Stimulated activated naive CD8-positive, alpha-beta T cell treated with anti-CD3 and anti-CD28 coated beads, Interleukin-15, Interleukin-2, amounts not matched to agents 100 ng/mL and 50 ng/mL, for 24 hours (primary cell): ENCODE results near the gene ELL.

Experiments used
- H3K27ac Mint-ChIP-seq: one replicate; pipeline ENCODE4 v1.8.0; 2021; ENCODE audit warnings: mild to moderate bottlenecking, mixed read lengths
- H3K27me3 Mint-ChIP-seq: one replicate; pipeline ENCODE4 v1.8.0; 2021; ENCODE audit warnings: mixed read lengths
- H3K36me3 Mint-ChIP-seq: one replicate; pipeline ENCODE4 v1.8.0; 2021; ENCODE audit warnings: low read depth, mixed read lengths
- H3K4me1 Mint-ChIP-seq: one replicate; pipeline ENCODE4 v1.8.0; 2021; ENCODE audit warnings: low read depth, mixed read lengths
- H3K4me3 Mint-ChIP-seq: one replicate; pipeline ENCODE4 v1.8.0; 2021; ENCODE audit warnings: mild to moderate bottlenecking, mixed read lengths
- H3K9me3 Mint-ChIP-seq: one replicate; pipeline ENCODE4 v1.8.0; 2021; ENCODE audit warnings: mixed read lengths

The ELL gene

GRCh38 chr19:18428787-18429674 is 92.8 kb downstream of the ELL start:
- H3K27me3 Mint-ChIP-seq: no peaks in the 10 kb centered on the region
- H3K9me3 Mint-ChIP-seq: no peaks in the 10 kb centered on the region
- no peak overlapping the region for H3K27ac Mint-ChIP-seq
- peaks cover 28% of the 10 kb centered on the region for H3K4me1 Mint-ChIP-seq
- H3K36me3 Mint-ChIP-seq: no peaks in the 10 kb centered on the region
- no peak overlapping the region for H3K4me3 Mint-ChIP-seq

GRCh38 chr19:18428173-18428786 is 93.6 kb downstream of the ELL start:
- no peak overlapping the region for H3K4me3 Mint-ChIP-seq

GRCh38 chr19:18427743-18428113 is 94.1 kb downstream of the ELL start:
- no peaks in the 10 kb centered on the region for H3K36me3 Mint-ChIP-seq
- no peak overlapping the region for H3K4me3 Mint-ChIP-seq
- H3K27ac Mint-ChIP-seq: no peak overlapping the region
- H3K9me3 Mint-ChIP-seq: no peaks in the 10 kb centered on the region
- H3K27me3 Mint-ChIP-seq: no peaks in the 10 kb centered on the region
- H3K4me1 Mint-ChIP-seq: peaks cover 38% of the 10 kb centered on the region

More at GRCh38 chr19:18428173-18428786, 93.6 kb downstream of the ELL start:
- Mint-ChIP-seq H3K9me3 (no peaks in the 10 kb centered on the region), H3K27ac (no peak overlapping the region), H3K27me3 (no peaks in the 10 kb centered on the region), H3K4me1 (peaks cover 34% of the 10 kb centered on the region), H3K36me3 (no peaks in the 10 kb centered on the region)

DNA sequence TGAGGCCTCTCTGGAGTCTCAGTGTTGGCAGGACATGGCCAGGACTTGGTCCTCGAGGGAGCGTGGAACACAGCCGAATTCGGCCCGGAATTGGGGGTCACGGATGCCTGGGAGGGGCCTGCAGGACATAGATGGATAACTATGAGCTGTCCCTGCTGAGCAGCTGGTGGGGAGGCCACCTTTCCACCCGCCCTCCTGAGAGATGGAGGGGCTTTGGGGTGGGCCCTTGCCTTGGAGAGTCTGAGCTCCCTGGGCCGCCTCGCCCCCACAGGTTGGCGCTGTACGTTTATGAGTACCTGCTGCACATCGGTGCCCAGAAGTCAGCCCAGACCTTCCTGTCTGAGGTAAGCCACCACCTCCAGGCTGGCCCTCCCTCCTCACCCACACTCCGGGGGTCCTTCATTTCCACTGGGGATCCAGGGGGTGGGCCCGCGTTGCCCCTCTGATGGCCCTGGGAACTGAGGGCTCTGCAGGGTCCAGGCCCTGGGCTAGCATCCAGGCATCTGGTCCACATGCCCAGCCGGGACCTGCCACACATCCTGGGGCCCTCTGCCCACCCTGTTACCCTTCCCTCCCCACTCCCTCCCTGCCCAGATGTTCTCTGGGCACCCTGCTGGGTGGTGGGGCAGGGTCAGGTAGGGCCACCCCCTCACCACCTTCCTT is 94.7 kb downstream of the ELL start:
- Mint-ChIP-seq H3K9me3 (no peaks in the 10 kb centered on the region), H3K27ac (no peak overlapping the region), H3K36me3 (no peaks in the 10 kb centered on the region), H3K4me1 (peaks cover 40% of the 10 kb centered on the region), H3K27me3 (no peaks in the 10 kb centered on the region), H3K4me3 (no peak overlapping the region)

- H3K36me3 Mint-ChIP-seq: no peaks in the 10 kb centered on the region
- H3K27ac Mint-ChIP-seq: no peak overlapping the region
- H3K27me3 Mint-ChIP-seq: no peaks in the 10 kb centered on the region
- peaks cover 45% of the 10 kb centered on the region for H3K4me1 Mint-ChIP-seq
- H3K4me3 Mint-ChIP-seq: no peak overlapping the region
- H3K9me3 Mint-ChIP-seq: no peaks in the 10 kb centered on the region
These were observed 95.5 kb downstream of the ELL start for GRCh38 chr19:18426416-18426767.

- Mint-ChIP-seq H3K9me3 (no peaks in the 10 kb centered on the region), H3K27me3 (no peaks in the 10 kb centered on the region), H3K4me1 (peaks cover 52% of the 10 kb centered on the region), H3K27ac (peak overlapping the region; percentile 3), H3K4me3 (no peak overlapping the region), H3K36me3 (no peaks in the 10 kb centered on the region)
These were observed 96.1 kb downstream of the ELL start for GRCh38 chr19:18425515-18426415.

- Mint-ChIP-seq H3K9me3 (no peaks in the 10 kb centered on the region), H3K4me1 (peaks cover 53% of the 10 kb centered on the region), H3K36me3 (no peaks in the 10 kb centered on the region), H3K27me3 (no peaks in the 10 kb centered on the region), H3K4me3 (no peak overlapping the region), H3K27ac (no peak overlapping the region)
These were observed 96.9 kb downstream of the ELL start for GRCh38 chr19:18424890-18425514.

- no peaks in the 10 kb centered on the region for H3K9me3 Mint-ChIP-seq
- no peaks in the 10 kb centered on the region for H3K27me3 Mint-ChIP-seq
- no peaks in the 10 kb centered on the region for H3K36me3 Mint-ChIP-seq
- H3K4me1 Mint-ChIP-seq: peaks cover 46% of the 10 kb centered on the region
- H3K27ac Mint-ChIP-seq: peak overlapping the region; percentile 26
- peak overlapping the region; percentile 5 for H3K4me3 Mint-ChIP-seq
These were observed 97.6 kb downstream of the ELL start for GRCh38 chr19:18424122-18424889.

DNA sequence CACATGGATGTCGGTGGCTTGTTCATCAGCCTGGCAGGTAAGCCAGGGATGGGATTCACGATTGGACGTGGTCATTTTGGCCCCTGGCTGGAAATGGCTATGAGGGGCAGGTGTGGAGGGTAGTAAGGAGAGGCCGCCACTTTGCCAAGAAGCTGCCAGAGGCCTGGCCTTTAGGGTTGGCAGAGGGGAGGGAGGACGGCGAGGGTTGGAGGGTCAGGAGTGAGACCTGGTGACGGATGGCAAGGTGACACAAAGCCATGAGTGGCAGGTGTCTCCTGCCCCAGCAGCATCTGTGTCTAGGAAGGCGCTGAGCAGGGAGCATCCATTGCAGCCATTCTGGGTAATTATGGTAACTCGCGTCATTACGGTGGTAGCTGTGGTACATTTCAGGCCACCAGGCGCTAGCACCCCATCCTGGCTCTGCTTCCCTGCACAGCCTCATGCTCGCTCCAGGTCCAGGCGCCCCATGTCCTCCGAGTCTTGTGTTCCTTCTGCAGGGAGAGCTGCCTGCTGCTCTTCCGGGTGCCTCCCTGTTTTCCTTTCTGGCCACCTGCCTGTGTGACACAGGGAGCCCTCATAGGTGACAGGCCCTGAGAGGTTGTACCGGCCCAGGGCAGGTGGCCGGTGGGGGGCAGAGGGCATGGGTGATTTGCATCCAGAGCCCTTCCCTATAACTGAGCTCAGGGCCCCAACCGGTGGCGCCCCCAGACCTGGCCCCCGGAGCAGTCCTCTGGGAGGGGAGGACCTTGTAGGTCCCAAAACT is 98.4 kb downstream of the ELL start:
- Mint-ChIP-seq H3K4me3 (no peak overlapping the region), H3K4me1 (peaks cover 52% of the 10 kb centered on the region), H3K27me3 (peaks cover 2% of the 10 kb centered on the region), H3K36me3 (no peaks in the 10 kb centered on the region), H3K27ac (no peak overlapping the region), H3K9me3 (no peaks in the 10 kb centered on the region)

DNA sequence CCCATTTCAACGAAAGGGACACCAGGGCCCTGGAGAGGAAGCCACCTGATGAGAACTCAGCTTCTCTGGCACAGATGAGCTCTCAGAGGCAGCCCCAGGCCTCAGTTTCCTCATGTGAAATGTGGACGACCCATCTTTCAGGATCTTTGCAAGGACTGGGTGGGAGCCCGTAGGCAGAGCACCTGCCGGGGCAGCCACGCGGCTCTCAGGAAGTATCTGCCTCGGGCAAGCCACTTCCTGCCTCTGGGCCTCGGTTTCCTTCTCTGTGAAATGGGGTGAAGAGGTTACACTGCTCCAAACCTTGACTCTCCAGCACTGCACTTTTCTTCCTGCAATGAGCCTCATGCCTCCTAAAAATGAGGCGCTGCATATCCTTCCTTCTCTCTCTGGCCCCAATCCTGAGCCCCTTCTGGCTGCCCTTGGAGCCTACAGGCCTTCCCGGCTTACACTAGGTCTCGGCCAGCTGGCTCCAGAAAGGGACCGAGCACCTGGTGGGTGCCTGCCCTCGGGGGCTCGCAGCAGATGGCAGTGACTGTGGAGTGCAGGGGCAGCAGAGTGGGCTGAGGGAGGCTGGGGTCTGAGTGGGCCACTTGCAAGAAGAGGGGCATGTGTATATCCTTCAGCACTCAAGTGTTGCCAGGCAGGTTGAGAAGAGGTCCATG is 99.2 kb downstream of the ELL start:
- Mint-ChIP-seq H3K27me3 (peaks cover 9% of the 10 kb centered on the region), H3K27ac (peak overlapping the region; percentile 89), H3K4me1 (peaks cover 59% of the 10 kb centered on the region), H3K4me3 (peak overlapping the region; percentile 94), H3K9me3 (no peaks in the 10 kb centered on the region), H3K36me3 (no peaks in the 10 kb centered on the region)

GRCh38 chr19:18421371-18421959 is 100.4 kb downstream of the ELL start:
- Mint-ChIP-seq H3K4me1 (peaks cover 69% of the 10 kb centered on the region), H3K36me3 (no peaks in the 10 kb centered on the region), H3K27ac (peak overlapping the region; percentile 89), H3K27me3 (peaks cover 9% of the 10 kb centered on the region), H3K9me3 (no peaks in the 10 kb centered on the region), H3K4me3 (peak overlapping the region; percentile 94)

DNA sequence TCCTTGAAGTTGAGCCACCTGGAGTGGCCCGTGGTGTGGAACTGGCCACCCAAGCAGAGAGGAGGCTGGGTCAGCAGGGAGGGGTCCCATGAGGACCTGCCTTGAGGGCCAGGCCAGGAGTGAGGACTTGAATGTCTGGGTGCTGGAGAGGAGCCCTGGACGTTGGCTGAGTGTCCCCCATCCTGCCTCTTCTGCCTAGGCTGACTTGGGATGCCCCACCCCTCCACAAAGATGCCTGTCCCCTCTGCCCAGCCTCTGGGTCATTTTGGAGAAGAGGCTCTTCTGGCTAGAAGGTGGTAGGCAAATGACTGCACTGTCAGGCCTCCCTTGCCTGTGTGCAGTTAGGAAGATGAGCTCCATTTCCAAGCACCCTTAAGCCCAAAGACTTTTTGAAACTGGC is 100.9 kb downstream of the ELL start:
- Mint-ChIP-seq H3K4me1 (peaks cover 72% of the 10 kb centered on the region), H3K27ac (no peak overlapping the region), H3K36me3 (no peaks in the 10 kb centered on the region), H3K27me3 (peaks cover 9% of the 10 kb centered on the region), H3K4me3 (peak overlapping the region; percentile 94), H3K9me3 (no peaks in the 10 kb centered on the region)
